GM19035 (cell line): ENCODE results near the gene RCAN1.

Source experiments
- ATAC-seq: cut with Tn5 transposase; IDR thresholded peaks from one replicate; pipeline ENCODE4 v1.9.1; 2021; ENCODE audit not compliant: unreplicated experiment

The RCAN1 gene

DNA sequence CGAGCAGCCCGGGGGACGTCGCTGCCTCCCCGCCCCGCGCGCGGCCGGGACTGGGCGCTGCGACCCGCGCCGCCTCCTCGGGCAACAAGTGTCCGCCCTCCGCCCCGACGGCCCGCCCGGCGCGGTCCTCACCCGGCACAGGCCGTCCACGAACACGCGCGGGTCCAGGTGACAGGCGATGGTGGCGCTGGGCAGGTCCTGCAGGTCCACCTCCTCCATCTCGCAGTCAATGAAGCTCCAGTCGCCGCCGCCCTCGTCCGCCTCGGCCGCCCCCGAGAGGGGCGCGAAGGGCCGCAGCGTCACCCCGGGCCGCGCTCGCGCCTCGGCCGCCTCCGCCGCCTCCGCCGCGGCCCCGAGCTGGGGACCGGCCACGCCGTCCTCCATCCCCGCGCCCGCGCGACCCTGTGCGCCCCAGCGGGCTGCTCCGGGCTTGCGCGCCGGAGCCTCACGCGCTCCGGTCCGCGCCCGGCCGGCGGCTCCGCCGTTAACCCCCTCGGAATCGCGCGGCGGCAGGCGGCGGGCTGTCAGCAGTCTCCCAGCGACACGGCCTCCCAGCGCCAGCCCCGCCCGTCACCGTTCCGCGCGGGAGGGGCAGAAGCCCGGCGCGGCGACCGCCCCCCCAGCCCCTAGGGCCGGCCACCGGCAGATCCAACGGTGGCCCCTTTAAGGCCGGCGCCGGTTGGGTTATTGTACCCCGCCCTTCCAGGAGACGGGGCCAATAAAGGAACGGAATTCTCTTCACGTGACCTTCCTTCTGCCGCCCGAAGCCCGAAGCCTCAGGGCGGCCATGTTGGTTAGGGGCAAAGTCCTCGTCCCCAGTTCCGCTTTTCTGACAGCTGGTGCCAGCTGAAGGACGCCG lies at the start of gene RCAN1:
Gene RCAN1 (minus strand): TSS at position 486 of the 859 bp plus-strand sequence. CDS start 102 bp downstream, at position 384.
- ATAC-seq = peak; percentile 98

DNA sequence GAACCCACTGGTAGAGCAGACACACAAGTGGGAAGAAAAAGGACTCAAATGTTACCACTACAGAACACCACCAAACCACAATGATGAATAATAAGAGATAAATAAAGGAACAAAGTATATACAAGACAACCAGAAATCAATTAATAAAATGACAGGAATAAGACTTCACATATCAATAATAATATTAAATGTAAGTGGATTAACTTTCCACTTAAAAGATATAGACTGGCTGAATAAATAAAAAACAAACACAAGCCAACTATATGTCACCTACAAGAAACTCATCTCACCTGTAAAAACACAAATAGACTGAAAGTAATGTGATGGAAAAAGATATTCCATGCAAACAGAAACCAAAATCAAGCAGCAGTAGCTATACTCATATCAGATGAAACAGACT lies 46.9 kb upstream of the RCAN1 start:
- no peak for ATAC-seq

DNA sequence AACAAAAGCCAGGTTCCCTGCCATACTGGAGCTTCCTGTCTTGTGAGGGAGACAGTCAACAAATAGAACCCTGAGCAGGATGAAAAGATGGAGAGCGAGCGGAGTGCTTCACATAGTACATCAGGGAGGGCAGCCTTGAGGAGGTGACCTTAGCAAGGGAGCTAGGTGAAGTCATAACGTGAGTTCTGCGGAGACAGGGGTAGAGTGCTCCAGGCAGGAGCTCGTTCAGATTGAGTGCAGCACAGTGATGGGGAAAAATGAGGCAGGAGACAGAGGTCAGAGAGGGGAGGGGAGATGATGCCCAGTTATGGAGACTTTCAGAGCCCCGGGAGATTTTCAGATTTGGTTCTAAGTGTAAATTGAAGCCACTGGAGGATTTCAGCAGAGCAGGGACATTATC lies 38.6 kb upstream of the RCAN1 start:
- ATAC-seq = no peak

DNA sequence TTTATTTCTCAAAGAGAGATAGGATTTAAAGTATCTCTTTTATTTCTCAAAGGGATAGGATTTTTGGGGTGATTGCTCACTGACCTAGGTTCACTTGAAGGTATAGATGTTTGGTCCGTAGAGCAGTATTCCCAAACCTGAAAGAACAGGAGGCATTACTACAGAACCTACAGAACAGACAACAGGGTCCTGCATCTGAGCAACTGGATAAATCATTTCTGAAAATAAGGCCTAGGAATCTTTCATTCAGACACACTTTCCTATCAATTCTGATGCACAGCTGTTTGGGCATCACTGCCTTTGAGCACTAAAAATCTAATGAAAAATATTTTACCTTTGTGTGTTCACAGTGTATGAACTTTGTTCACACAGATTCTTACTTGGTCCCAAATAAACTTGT lies 36.7 kb upstream of the RCAN1 start:
- ATAC-seq = no peak

DNA sequence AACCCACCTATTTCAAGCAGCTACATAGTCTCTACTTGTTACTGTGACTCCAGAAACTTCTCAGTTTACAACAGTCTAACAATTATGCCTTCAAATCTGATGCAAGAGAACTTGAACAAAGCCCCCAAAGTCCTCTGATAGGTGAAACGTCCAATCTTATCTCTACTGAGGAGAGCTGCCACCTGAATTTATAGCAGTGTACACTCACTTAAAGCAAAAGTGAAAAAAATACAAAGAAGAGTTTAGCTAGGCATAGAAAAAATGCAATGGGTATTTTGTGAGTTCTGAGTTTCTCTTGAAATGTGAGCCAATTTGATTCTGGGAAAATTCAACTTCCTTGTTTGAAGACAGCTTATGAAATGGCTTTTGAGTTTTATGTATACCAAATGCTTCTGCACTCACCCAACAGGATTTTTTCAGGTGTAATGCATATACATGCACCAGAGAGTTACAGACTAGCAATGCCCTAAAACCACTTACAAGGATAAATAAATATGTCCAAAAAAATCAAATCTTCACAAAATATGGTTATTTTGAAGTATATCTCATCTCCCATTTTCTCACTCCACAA lies 36.0 kb upstream of the RCAN1 start:
- no peak for ATAC-seq

DNA sequence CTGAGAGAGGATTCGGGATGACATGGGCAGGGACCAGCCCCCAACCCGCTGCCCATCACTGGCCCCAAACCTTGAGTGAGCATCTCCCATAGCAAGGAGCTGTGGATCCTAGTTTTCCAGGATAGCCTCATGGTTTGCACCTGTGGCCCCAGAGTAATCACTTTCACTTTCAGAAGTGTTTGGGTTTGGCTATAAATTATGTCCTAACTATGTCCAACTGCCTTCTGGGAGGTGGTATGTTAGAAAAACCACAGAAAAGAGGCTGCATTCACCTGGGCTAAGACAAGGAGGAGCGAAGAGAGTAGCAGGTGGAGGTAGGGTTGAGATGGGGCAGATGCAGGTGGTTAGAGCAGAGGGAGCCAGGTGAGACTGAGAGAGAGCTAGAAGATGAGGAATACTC lies 34.5 kb upstream of the RCAN1 start:
- no peak for ATAC-seq

DNA sequence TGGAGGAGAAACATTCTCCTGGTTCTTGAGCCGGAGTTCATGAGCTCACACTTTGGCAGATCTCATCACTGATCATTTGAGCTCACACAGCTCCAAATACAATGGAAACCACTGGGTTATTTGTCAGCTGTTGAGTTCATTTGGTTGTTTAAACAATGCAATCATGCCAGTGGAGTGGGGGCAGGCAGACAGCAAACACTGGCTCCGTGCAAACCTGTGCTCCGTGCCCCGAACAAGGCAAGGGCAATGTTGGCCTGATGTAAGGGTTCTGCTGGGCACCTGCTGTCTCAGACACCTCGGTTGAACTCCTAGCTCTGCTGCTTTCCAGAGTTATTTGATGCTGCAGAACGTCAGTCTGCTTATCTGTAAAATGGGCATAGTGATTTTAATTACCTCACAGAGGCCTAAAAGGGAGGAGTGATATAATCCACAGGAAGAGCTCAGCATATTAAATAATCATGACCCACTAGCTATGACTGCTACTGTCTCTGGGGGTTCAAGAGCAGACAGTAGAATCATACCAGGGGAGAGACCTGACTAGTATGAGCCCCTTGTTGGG lies 33.9 kb upstream of the RCAN1 start:
- ATAC-seq = no peak

DNA sequence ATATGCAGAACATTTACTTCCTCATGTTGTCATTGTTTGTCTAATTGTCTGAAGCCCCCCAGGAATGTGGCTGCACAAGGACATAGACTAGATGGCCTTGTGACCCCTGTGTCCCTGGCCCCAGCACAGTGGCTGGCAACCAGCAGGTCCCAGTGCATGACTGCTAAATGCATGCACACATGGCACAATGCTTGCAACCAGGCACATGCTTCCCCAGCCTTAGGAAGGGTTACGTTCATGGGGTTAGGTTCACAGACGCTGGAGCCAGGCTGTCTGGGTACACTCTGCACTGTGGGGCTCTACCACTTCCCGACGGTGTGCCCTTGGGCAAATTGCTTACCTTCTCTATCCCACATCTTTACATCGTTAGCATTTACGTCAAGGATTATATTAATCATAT lies 32.6 kb upstream of the RCAN1 start:
- no peak for ATAC-seq

DNA sequence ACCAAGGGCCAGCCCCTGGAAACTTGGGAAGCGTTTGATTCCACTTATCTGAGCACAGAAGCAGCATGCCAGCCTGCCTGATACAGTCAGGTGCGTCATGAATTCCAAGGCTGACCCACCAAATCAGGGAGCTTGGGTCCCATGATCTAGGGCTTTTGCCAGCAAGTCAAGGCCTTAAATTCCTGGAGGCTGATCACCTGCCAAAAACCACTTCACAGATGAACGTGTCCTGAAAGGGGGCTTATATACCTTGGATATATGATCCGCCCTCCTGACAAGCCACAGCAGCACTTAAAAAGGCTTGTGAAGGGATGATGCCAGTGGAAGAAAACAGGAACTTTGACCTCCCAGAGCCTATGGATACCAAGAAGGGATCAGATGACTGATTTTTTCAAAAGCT lies 29.9 kb upstream of the RCAN1 start:
- ATAC-seq = no peak

DNA sequence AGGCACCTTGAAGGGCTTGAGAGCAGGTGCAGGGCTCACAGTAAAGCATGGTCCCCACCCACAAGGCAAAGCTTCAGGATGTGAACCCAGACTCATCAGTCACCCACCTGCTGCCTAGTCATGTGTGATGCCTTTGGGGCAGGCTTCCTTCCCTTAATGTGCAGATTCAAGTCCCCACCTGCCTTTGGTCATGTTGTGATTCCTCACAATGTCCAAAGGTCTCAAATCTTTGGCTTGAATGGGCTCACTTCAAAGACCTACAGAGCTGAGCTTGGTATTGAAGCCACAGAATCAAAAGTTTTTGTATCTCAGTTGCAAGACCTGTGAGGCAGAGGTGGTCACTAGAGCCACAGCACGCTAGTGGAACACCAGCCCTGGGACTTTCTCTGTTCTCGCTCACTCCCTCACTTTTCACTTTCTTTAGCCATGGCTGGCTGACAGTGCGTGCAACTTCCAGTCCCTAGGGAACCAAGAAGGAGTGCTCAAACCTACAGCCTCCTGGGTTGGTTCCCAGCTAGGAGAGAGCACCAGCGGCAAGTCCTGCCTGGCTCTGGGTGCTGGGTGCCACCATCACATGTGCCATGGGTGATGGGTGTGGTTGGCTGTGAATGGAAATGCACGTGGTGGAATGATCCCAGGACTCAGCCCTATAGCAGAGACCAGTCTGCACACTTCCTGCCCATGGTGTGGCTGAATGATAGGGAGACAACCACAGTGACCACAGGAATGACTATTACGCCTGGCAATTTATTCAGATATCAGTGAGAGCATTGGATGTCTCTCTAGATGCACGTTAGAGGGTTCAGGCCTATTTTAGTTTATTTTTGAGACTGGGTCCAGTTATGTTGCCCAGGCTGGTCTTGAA lies 27.5 kb upstream of the RCAN1 start:
- ATAC-seq = no peak

DNA sequence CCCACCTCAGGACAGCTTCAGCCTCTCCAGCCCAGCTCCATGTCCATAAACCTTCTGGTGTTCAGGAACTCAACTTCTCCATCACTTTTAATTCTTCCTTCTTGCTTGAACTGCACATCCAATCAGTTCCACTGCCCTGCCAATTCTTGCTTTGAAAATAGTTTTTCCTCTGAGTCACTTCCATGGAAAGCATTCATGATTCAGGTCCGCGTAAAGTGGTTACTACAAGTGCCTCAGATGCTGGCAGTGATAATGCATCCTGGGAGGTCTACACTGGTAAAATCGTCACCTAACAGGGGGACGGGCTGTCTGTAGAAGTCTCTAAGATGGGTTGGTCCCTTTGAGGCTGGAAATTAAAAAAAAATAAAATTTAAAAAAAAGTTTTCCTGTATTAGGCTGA lies 25.9 kb upstream of the RCAN1 start:
- no peak for ATAC-seq

DNA sequence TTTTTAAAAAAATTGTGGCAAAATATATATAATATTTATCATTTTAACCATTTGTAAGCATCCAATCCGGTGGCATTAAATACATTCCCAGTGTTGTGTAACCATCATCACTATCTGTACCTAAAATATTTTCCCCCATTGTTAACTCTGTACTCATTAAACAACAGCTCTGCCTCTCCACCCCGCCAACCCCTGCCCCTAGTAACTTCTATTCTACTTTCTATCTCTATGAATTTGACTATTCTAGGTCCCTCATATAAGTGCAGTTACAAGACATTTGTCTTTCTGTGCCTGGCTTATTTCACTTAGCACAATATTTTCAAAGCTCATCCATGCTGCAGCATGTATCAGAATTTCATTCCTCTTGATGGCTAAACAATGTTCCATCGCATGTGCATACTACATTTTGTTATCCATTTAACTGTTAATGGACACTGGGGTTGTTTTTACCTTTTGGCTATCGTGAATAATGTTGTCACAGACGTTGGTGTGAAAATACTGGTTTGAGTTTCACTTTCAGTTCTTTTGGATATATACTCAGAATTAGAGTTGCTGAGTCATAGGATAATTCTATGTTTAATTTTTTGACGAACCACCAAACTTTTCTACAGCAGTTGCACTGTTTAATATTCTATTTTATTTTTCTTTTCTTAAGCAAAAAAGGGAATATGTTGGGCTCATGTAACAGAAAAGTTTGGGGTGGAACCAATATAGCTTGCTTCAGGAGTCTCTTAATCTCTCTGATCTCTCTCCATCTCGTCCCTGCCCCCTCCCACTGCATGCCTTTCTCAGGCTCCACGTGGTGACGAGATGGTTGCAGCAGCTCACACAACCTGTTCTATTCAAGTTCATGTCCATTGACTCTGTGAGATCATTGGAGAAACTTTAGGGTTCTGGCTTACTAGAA lies 25.2 kb upstream of the RCAN1 start:
- ATAC-seq = peak; percentile 62

DNA sequence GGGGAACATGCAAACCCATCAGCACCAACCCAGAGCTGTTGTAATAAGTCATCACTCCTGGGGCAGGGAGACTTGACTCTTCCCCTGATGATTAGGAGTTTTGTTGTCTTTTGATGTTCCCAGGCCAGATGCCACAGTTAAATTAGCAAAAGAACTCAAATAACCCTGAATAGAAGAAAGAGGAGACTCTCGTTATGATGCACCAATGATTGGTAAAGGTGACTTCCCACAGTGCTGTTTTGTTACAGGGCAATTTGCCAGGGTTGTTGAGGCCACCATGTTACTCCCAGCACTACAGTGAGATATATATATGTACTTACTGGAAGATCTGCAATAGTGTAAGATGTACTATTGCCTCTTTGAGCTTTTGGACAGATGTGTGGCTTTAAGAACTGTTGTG lies 24.3 kb upstream of the RCAN1 start:
- ATAC-seq = no peak

DNA sequence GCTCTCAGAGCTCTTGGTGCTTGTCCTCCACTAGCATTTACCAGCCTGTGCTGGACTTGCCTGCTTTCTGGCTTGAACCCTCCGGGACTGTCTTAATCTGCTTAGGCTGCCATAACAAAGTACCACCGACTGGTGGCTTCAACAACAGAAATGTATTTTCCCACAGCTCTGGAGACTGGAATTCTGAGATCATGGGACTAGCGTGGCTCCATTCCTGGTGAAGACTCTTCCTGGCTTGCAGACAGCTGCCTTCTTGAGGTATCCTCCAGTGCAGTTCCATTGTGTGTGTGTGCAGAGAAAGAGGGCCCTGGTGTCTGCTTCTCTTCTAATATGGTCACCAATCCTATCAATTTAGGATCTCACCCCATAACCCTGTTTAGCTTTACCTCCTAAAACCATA lies 22.0 kb upstream of the RCAN1 start:
- ATAC-seq = no peak

DNA sequence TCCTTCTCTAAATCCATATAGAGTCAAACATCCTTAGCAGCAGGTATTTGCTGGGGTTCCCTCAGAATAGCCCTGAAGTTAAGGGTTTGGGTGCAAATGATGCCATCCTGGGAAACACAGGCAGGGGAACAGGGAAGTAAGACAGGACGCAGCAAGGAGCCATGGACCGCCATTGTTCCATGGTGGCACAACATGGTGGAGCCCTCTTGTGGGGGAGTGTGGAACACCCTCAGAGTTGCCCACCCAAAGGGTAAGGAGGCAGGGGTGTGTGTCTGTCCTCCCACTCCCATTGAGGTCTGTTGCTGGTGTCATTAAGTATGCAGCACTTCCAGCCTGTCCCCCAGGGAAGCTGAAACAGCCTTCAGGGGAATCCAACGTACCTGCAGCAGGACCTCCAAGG lies 20.4 kb upstream of the RCAN1 start:
- no peak for ATAC-seq

DNA sequence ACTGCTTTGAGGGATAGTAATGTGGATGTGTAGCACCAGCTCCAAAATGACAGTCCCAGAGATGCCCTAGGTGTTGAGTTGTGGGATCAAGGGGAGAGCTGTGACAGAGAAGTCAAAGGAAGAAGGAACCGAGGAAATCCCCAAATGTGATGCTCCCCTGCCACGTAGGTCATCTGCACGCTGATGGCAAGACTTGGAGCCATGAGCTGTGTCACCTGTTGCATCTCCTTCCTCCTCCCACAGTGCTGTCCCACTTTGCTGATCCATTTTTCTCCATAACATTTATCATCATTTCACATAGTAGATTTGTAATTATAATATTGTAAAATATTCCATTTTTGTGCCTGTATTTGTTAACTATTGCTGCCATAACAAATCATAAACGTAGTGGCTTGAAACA lies 17.6 kb upstream of the RCAN1 start:
- no peak for ATAC-seq

DNA sequence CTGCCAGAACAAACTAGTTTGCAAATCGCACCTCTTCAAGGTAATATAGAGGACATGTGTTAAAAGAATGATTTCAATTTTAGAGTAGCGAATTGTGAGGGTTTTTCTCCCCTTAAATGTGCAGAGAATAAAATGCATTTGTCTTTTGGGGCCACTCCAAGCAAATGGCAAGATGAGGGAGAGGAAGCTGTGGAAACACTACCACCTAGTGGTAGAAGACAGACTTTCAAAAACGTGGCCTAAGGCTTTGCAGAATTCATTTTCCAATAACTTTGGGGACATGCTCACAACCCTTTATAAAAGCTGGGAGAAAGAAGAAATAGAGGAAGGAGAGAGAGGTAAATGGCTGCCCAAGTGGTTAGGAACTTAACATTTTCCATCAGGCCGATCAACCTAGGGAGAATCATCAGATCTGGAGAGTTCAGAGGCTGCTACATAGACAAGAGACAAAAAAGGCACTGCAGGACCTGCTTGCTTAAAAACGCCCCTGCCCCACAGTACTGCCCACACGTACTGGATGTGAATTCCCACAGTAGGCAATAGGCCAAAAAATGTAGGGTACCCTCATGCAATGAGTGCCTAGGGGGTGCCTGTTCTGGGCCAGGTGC lies 15.7 kb upstream of the RCAN1 start:
- ATAC-seq = no peak

DNA sequence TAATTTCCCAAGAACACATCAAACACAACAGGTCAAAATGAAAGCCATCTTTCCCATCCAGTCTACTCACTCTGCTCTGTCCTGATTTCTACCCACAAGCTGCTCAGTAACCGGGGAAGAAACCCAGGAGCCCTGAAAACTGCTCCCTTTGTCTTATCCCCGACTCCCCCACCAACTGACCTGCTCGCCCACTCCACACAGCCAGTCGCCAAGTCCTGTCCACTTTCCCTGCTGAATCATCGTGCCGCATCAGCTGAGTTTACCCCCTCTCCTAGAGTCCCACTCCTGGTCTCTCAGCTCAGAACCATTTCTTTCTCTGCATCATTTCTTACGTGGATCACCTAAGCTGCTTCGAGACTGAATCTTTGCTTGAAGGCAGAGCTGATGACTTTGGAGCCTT lies 11.2 kb upstream of the RCAN1 start:
- ATAC-seq = no peak

DNA sequence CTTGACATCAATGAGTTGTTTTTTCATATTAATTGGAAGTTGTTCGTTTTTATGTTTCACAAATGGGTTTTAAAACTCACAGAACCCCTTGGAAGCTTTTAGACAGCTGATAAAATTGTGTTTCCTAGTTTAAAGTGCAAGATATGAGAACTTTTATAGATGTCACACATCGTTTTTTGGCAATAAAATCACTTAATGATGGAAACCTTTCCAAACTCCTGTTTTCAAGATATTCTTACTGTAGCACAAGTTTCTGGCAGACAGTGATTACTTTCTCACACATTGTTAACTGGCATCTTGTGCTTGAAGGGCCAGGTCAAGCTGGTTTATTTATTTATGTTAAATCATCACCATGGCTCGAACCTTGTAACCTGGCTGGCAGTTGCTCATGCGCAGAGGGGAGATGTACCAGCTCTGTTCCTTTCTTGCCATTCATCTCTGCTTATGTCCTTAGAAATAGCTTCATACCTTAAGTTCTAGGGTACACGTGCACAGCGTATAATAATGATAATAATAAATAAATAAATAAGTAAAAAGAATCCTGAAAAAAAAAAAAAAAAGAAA lies 10.2 kb upstream of the RCAN1 start:
- no peak for ATAC-seq

DNA sequence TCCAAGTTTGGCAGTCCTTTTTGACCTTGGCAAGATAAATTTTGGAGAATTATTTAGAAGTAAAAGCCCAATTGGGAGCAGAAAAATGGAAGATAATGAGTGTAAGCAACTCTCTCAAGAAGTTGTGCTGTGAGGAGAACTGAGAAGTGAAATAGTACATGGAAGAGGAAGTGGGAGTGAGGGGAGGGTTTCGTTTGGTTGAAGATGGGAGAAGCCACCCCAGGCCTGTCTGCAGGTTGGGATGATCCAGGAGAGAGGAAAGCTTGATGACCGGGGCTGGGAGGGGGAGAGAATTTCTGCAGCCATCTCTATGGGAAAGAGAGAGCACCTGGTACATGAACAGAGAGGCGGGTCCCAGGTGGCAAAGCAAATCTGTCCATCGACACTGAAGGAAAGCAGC lies 8.6 kb upstream of the RCAN1 start:
- no peak for ATAC-seq
